Fibroblast of pulmonary artery (primary cell): ENCODE data around the gene TXNRD2.

Experiments used
- DNase-seq: peaks from one replicate; pipeline ENCODE4 v3.0.0-alpha.2; 2010; ENCODE audit warnings: low read depth
- H3K4me3 ChIP-seq: replicated peaks from 2 replicates; pipeline ENCODE4 v1.5.1; 2011; ENCODE audit warnings: low read depth, mild to moderate bottlenecking, control low read depth, low read length, moderate library complexity
- TF ChIP-seq, protein P1 (sequence below): IDR thresholded peaks from 2 replicates; pipeline ENCODE4 v1.5.1; 2011; ENCODE audit warnings: mild to moderate bottlenecking, control low read depth, low read length, inconsistent platforms; ENCODE audit errors: missing control alignments

Gene TXNRD2

GRCh38 chr22:19960491-19961200 lies 19.0 kb upstream of the TXNRD2 start:
- no peak overlapping the region for H3K4me3 ChIP-seq

DNA sequence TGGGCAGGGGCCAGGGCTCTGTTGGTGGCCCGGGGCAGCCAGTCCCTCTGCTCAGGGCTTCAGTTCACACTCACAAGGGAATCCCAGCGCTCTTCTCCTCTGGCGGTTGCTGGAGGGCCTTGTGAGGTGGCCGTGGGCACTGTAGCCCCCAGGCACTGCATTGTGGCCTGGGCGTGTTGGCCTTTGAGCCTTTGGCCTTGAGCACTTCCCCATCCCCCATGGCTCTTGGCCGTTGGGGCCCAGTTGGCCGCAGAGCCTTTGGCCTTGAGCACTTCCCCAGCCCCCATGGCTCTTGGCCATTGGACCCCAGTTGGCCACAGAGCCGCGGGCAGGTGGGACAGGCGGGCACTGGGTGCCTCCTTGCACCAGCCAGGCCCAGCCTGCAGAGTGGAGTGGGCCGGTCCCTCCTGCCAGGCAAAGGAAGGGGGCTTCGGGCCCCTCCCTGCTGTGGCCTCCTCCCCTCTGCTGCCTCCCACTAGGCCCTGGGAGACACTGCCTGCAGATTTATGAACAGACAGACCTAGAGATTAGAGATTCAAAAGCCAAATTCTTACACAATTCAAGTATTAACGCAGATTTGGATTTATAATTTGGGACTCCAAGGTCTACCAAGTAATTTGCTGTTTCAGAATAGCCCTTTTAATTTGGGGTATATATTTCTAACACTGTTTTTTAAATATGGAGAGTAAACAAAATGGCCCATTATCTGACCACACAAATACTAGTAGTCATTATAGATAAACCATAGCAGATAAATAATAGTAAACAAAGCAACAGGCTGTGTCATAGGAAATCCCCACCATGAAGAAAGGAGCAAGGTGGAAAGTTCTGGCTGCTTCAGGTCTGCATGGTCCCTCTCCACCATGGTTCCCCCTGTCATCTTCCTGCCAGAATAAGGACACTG lies 18.2 kb upstream of the TXNRD2 start:
- no peak overlapping the region for H3K4me3 ChIP-seq
- TF ChIP-seq, protein P1, sequence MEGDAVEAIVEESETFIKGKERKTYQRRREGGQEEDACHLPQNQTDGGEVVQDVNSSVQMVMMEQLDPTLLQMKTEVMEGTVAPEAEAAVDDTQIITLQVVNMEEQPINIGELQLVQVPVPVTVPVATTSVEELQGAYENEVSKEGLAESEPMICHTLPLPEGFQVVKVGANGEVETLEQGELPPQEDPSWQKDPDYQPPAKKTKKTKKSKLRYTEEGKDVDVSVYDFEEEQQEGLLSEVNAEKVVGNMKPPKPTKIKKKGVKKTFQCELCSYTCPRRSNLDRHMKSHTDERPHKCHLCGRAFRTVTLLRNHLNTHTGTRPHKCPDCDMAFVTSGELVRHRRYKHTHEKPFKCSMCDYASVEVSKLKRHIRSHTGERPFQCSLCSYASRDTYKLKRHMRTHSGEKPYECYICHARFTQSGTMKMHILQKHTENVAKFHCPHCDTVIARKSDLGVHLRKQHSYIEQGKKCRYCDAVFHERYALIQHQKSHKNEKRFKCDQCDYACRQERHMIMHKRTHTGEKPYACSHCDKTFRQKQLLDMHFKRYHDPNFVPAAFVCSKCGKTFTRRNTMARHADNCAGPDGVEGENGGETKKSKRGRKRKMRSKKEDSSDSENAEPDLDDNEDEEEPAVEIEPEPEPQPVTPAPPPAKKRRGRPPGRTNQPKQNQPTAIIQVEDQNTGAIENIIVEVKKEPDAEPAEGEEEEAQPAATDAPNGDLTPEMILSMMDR, result no peak
- no peak for DNase-seq

More at GRCh38 chr22:19960491-19961200, 19.0 kb upstream of the TXNRD2 start:
- TF ChIP-seq, protein P1, result no peak
- no peak for DNase-seq

GRCh38 chr22:19959043-19959586 lies 17.5 kb upstream of the TXNRD2 start:
- peak; percentile 66 for DNase-seq
- H3K4me3 ChIP-seq, result peak overlapping the region; percentile 42

DNA sequence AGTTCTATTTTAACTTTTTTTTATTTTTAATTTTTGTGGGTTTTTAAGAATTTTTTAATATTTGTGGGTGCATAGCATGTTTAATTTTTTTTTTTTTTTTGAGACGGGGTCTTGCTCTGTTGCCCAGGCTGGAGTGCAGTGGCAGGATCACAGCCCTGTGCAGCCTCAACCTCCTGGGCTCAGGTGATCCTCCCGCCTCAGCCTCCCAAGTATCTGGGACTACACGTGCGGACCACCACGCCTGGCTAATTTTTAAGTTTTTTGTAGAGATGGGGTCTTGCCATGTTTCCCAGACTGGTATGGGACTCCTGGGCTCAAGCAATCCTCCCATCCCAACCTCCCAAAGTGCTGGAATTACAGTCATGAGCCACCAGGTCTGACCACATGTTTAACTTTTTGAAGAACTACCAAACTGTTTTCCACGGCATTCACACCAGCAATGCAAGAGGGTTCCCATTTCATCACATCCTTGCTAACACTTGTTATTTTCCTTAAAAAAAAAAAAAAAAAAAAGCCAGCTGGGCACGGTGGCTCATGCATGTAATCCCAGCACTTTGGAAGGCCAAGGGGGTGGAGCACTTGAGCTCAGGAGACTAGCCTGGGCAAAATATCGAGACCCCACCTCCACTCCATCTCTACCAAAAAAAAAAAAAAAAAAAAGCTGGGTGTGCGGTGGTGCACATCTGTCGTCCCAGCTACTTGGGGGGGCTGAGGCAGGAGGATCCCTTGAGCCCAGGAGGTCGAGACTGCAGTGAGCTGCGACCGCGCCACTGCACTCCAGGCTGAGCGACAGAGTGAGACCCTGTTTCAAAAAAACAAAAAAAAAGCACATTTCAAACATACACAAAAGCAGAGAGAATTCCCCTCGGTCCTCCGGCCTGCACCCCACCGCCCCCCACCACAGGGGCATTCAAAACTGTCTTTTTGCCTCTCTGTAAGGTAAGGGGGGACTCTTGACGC lies 16.7 kb upstream of the TXNRD2 start:
- no peak overlapping the region for H3K4me3 ChIP-seq
- DNase-seq, result peak; percentile 29
- TF ChIP-seq, protein P1, result no peak

More at GRCh38 chr22:19959043-19959586, 17.5 kb upstream of the TXNRD2 start:
- TF ChIP-seq, protein P1, result no peak

DNA sequence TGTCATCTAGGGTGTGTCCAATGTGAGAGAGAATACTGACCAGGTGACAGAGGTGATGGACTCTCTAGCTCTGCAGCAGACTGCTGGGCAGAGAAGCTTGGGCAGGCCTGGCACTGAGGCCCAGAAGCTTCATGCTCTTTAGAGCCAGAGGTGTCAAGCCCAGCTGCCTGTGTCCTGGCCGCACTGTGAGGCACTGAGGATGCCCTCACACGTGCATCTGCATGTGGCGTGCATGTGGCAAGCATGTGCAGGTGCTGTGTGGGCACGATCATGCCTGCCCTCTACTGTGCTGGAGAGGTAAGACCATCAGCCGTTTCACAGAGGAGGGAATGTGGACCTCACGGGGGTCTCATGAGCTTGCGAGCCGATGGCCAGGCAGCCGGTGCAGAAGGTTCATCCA lies 15.8 kb upstream of the TXNRD2 start:
- DNase-seq, result no peak
- H3K4me3 ChIP-seq, result no peak overlapping the region
- TF ChIP-seq, protein P1, result no peak
